Stimulated activated CD4-positive, alpha-beta T cell treated with anti-CD3 and anti-CD28 coated beads, Interleukin-4, amount 100 ng/mL, for 48 hours (primary cell): ENCODE measurements around the gene SPANXD.
"Not testable (repeated sequence)": the region's sequence is repeated elsewhere in the genome, so short reads cannot be mapped to it uniquely, and the experiment has no call there.

ENCODE experiments used
- DNase-seq, 2 donors: peaks; one replicate each; pipeline ENCODE4 v3.0.0-alpha.2; 2020; ENCODE audit warnings: low read depth in 2 of 2

Gene SPANXD, protein sequence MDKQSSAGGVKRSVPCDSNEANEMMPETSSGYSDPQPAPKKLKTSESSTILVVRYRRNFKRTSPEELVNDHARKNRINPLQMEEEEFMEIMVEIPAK

DNA sequence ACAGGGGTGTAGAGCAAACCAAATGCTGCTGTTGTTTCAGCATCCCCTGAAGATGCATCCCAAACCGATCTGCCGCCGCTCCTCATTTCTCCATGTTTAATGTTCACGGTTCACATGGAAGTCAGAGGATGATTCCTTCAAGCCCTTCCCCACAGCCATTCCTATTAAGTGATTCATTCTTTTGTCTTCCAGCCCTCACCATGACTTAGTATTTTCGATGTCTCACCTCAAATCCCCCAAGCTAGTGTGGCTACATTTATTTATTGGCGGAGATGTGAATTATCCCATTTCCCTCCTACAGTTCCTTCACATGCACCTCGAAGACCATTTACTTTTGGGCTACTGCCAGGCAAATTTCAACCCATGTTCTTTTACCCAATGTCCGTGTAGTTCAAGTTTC is at the start of gene SPANXD:
SPANXD (minus strand) TSS at position 101 of the 400 bp plus-strand sequence. CDS start 334 bp downstream, outside the sequence.
- not testable (repeated sequence) for DNase-seq

DNA sequence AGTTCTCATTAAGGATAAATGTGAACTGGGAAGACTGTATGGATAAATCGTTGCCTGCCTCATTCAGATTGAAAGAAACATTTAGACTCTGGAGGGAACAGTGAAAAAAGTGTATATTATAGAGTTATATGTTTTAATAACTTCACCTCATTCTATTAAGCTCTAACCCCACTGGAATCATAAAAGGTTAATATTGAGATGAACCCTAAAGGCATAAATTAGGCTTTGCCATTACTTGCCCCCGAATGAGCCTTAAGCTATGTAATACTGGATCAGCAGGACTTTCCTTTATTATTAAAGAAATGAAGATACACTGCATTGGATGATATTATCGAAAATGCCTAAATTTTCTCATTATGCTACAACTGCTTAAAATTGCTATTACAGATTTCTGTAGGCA is 44.1 kb upstream of the SPANXD start:
- no peak for DNase-seq

DNA sequence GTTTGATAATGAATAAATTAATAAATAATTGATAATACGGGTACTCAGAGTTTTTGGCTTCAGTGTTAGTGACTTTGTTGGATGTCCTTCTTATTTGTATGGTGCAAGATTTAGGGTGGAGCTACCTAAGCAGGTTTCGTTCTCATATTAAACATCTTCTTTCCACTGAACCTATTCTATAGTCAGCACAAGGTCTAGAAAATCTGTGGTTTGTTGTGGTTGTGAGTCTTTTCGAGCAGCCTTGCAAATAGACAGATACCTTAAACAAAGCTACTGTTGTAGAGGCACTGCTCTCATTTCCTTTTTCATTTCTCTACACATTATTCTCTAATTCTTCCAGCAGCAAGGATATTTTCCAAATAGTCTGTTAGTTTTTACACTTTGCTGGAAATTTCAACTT is 38.1 kb upstream of the SPANXD start:
- no peak for DNase-seq

DNA sequence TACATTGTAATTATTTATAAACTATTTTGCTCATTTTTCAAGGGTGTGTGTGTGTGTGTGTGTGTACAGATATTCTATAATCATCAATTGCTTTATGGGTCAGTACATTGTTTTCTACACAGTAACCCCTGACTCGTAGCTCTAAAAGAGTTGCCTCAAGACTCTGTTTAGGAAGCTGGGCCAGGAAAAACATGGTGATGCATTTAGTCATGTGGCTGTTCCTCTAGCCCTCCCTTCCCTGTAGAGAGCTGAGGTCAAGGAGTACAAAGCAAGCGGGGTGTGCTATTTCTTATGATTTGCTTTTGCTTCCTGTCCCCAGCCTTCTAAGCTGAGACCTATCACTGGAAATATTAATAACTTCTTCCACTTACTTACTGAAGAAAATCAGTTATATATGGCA is 34.8 kb upstream of the SPANXD start:
- DNase-seq = no peak

DNA sequence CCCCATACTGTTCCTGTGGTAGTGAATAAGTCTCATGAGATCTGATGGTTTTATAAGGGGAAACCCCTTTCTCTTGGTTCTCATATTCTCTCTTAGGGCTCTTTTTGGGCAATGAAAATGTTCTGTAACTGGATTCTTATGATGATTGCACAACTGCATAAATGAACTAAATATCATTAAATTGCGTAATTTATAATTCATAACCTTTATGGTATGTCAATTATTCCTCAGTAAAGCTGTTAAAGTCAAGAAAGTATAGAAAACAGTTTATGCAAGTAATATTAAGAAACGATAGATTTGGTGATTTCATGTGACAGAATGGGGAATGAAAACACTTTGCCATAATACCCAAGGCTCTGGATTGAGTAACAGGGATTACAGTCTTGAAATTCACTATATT is 33.5 kb upstream of the SPANXD start:
- DNase-seq = no peak

DNA sequence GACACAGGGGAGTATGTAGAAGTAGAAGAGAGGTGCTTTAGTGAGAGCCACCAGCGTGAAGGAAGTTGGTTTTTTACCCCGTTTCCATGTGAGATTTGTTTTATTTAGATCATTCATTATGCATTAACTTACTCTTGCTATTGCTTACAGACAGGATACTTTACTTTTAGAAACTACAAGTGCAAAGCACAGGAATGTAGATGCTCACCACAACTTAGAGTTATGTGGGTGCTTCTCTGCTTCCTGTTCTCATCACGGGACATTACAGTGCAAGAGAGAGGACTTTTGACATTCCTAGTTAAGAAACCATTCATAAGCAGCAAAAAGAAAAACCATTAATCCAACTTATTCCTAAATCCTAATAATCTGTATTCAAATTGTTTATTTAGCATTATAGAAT is 25.6 kb upstream of the SPANXD start:
- DNase-seq = no peak

DNA sequence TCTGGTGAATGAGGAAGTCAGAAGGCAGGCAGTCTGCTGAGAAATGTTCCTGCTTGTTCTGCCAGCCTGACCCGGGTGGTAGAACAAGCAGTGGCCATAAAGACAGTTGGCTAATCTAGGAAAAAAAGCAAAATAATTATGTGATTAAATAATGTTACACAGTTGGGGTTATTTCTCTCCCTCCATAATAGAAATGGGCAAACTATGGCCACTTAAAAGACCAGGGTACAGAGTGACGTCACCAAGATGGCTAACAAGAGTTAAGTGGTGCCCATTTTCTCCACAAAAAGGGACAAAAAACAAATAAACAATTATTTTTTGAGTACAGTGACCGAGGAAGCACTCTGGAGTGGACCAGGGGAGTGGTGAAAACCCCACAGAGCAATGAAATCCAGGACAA is 16.1 kb upstream of the SPANXD start:
- DNase-seq = no peak

DNA sequence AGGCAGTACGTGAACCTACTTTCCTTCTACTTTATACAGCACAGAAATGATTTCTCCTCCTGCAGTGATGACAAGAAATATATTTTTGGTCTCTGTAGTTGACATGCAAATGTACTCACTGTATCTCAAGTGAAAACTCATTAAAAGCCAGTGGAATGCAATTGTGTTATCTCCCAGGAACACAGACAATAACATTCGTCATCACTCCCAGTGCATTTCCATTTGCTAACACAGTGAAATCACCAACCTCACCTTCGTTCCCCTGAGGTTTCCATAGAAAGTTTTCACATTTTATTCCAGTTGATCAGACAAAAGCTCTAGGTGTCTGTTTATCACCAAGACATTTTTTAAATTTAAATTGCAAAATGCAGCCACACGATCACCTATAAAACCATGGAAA is 2.5 kb upstream of the SPANXD start:
- no peak for DNase-seq

DNA sequence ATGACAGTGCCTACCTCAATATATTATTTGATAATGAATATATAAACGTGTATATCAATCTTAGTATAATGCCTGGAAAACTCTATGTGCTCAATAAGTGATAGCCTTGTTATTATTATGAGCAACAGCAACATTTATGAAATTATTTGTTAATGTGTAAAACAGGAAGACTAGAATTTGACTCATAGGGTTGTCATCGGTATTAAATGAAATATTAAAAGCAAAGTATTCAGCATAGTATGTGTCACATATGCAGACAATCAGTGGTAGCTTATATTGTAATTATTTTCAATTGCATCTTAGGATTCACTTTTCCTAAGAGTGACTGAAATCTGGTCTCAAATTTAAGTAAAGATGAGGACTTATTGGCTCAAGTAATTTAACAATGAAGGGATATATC is 24.6 kb downstream of the SPANXD start:
- DNase-seq = no peak

DNA sequence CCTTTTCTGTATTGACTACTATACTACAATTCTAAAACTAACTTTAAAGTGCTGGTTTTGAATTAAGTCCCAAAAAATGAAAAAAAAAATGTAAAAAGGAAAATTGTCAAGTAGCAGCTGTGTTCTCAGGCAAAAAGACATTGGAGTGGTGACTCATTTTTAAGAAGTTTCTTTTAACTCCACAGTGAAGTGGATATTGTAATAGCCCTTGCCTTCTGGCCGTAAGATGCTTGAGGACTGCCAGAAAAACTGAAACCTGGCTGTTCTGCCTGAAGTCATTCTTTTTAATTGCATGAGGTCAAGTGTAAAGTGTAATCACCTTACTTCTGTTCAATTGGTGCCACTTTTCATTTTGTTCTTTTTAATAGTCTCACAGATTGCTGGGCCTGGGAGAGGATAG is 28.9 kb downstream of the SPANXD start:
- no peak for DNase-seq

DNA sequence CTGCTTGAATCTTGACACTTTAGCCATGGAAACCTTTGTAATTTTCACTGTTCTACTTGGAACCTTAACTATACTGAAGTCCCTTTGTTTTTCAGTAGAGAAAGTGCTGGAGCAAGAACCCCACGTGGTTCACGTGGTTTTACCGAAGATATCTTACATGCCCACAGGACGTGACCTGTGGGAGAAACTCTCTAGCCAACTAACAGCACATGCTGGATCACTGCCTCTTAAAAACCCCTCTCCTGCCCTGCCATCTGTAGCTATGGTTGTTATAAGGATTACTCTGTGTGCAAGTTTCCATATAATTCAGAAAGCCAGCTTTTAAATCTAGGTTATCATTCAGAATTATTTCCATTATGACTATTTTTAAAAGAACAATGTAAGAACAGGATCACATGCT is 30.2 kb downstream of the SPANXD start:
- no peak for DNase-seq

DNA sequence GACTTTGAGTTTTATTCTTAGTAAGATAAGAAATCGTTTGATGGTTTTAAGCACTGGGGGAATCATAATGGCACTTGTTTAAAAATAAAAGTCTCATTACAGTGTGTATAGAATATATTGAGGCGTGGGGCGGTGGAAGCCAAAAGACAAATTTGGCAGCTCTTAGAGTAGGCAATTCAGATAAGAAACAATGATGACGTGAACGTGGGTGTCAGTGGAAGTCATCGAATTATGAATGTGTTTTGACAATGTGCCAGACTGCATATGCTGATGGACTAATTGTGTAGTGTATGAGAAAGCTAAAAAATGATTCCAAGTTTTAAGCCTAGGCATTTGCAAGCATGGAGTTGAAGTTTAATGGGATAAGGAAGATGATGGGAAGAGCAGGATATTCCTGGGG is 35.8 kb downstream of the SPANXD start:
- DNase-seq = no peak

DNA sequence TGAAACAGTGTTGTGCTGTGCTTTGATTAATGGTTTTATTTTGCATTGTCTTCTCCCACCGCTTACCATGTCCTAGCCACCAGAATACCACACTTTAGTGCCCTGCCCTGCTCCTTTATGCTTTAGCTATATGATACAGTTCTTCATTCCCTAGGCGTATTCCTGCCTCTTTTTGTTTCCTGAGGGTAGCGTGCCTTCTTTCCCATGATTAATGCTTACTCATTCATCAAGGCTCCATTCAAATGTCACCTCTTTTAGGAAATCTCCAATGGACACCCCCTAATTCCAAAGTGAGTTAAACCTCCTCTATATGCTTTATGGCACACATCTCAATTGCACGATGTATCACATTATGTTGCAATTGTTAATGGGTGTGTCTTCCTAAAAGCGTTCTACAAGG is 46.3 kb downstream of the SPANXD start:
- DNase-seq = no peak
